HepG2 (cell line): ENCODE results near the gene TRAPPC10. TPM values are rescaled to one million over a fixed set of nuclear protein-coding genes. Genes with fewer than 3 reads are reported as not detected.

Experiments
- ATAC-seq: fragments of 200-7000 bp; cut with Tn5 transposase; 3 replicates; pipeline ENCODE4 v1.9.1; 2020; ENCODE audit warnings: mild to moderate bottlenecking, moderate library complexity
- BruUV-seq: library from RNA; stranded (reverse); fragments of 400-500 nt; replicated peaks from 2 replicates; lab custom pipeline; 2021; lab: Mats Ljungman, UMichigan
- CTCF ChIA-PET: fragments of 300-600 bp; formaldehyde crosslinking; extraction: SDS; loops from one replicate; lab custom pipeline; 2021; ENCODE audit warnings: low total read pairs, inconsistent platforms, low intra/inter-chr PET ratio; lab: Yijun Ruan, JAX
- POLR2A ChIA-PET: fragments of 350-600 bp; sonication (Branson Sonifier 250); formaldehyde crosslinking; loops from one replicate; lab custom pipeline; 2020; ENCODE audit warnings: antibody characterized with exemption, inconsistent platforms; lab: Yijun Ruan, JAX
- DNase-seq: peaks from one replicate; pipeline ENCODE4 v3.0.0-alpha.2; 2015; ENCODE audit warnings: low spot score
- FAIRE-seq: peaks from 3 replicates; lab custom pipeline; 2011; peaks lifted over from hg19 to GRCh38; lab: Jason Lieb, UNC
- H2AFZ ChIP-seq: one replicate; pipeline ENCODE4 v1.6.1; 2011; ENCODE audit warnings: low read length, inconsistent platforms
- H3K27ac ChIP-seq: fragments of 300-600 bp; 3 replicates; pipeline ENCODE4 v1.8.0; 2011; ENCODE audit warnings: mixed run types, mild to moderate bottlenecking, mixed read lengths, low read length, inconsistent platforms; ENCODE audit not compliant: insufficient read depth; ENCODE audit errors: extremely low read length
- H3K27me3 ChIP-seq, 2 experiments: fragments of 200-600 bp in 1 of 2; 2 replicates in 1 of 2; 3 replicates in 1 of 2; pipeline versions ENCODE4 v1.6.0 to v1.8.0; 2011; ENCODE audit warnings: low read length in 2 of 2, mild to moderate bottlenecking in 2 of 2, moderate library complexity in 2 of 2, inconsistent platforms in 1 of 2; ENCODE audit not compliant: insufficient read depth in 2 of 2, control insufficient read depth in 1 of 2
- H3K36me3 ChIP-seq, 2 experiments: fragments of 200-600 bp in 1 of 2; replicated peaks in 1 of 2; 2 replicates in 1 of 2; 3 replicates in 1 of 2; pipeline versions ENCODE4 v1.5.1 to v1.8.0; 2011; ENCODE audit warnings: low read length in 2 of 2, inconsistent platforms in 1 of 2; ENCODE audit not compliant: insufficient read depth in 2 of 2, control insufficient read depth in 1 of 2
- H3K4me1 ChIP-seq: 2 replicates; pipeline ENCODE4 v1.5.1; 2012; ENCODE audit warnings: low read length, inconsistent platforms; ENCODE audit not compliant: insufficient read depth
- H3K4me2 ChIP-seq: 2 replicates; pipeline ENCODE4 v1.6.0; 2011; ENCODE audit warnings: low read depth, low read length, inconsistent platforms
- H3K4me3 ChIP-seq, 3 experiments: fragments of 200-600 bp in 1 of 3; sonication (generic), shearing (Covaris generic) in 1 of 3; replicated peaks in 1 of 3; 2 replicates each; pipeline ENCODE4 v1.5.1; 2011 to 2016; ENCODE audit warnings: low read length in 3 of 3, inconsistent platforms in 2 of 3, low read depth in 2 of 3, mild to moderate bottlenecking in 2 of 3, control low read depth in 1 of 3, mixed read lengths in 1 of 3; ENCODE audit not compliant: insufficient read depth in 1 of 3
- H3K79me2 ChIP-seq: one replicate; pipeline ENCODE4 v1.6.1; 2011; ENCODE audit warnings: low read length, inconsistent platforms; ENCODE audit not compliant: insufficient read depth
- H3K9ac ChIP-seq: 2 replicates; pipeline ENCODE4 v1.6.0; 2011; ENCODE audit warnings: mild to moderate bottlenecking, low read depth, low read length, inconsistent platforms; ENCODE audit not compliant: insufficient read depth
- H3K9me3 ChIP-seq: 2 replicates; pipeline ENCODE4 v1.5.1; 2012; ENCODE audit warnings: mild to moderate bottlenecking, low read length
- H4K20me1 ChIP-seq: 2 replicates; pipeline ENCODE4 v1.6.0; 2011; ENCODE audit warnings: inconsistent platforms, mild to moderate bottlenecking, low read length, moderate library complexity; ENCODE audit not compliant: insufficient read depth
- ARNT ChIP-seq: fragments of 450-650 bp; IDR thresholded peaks from 2 replicates; pipeline ENCODE4 v1.6.1; 2017
- ARNTL ChIP-seq: sonication (generic); formaldehyde crosslinking; IDR thresholded peaks from 2 replicates; pipeline ENCODE4 v1.4.0; 2020; ENCODE audit warnings: mild to moderate bottlenecking, missing genetic modification reagents
- CHD2 ChIP-seq: IDR thresholded peaks from 2 replicates; pipeline ENCODE4 v1.6.1; 2011; ENCODE audit warnings: low read depth, low read length, improper control_type of control experiment
- FOXO1 ChIP-seq: sonication (generic); formaldehyde crosslinking; IDR thresholded peaks from 2 replicates; pipeline ENCODE4 v1.4.0; 2020; ENCODE audit warnings: missing genetic modification reagents
- MAF1 ChIP-seq: sonication (generic); formaldehyde crosslinking; IDR thresholded peaks from 2 replicates; pipeline ENCODE4 v1.5.0; 2020; ENCODE audit warnings: missing genetic modification reagents, borderline replicate concordance
- RFXANK ChIP-seq: IDR thresholded peaks from 2 replicates; pipeline ENCODE4 v1.6.1; 2016
- RFXAP ChIP-seq: sonication (generic); formaldehyde crosslinking; IDR thresholded peaks from 2 replicates; pipeline ENCODE4 v1.4.0; 2020; ENCODE audit warnings: missing genetic modification reagents, borderline replicate concordance
- SMC3 ChIP-seq: IDR thresholded peaks from 2 replicates; pipeline ENCODE4 v1.6.1; 2011; ENCODE audit warnings: low read length, improper control_type of control experiment
- ZFP90 ChIP-seq: sonication (generic); formaldehyde crosslinking; IDR thresholded peaks from 2 replicates; pipeline ENCODE4 v1.8.0; 2022; ENCODE audit warnings: missing genetic modification reagents, mild to moderate bottlenecking, inconsistent platforms, borderline replicate concordance
- ZNF317 ChIP-seq: sonication (generic); formaldehyde crosslinking; IDR thresholded peaks from 2 replicates; pipeline ENCODE4 v1.5.0; 2020; ENCODE audit warnings: mild to moderate bottlenecking, missing genetic modification reagents
- ZNF337 ChIP-seq: sonication (generic); formaldehyde crosslinking; IDR thresholded peaks from 2 replicates; pipeline ENCODE4 v1.5.1; 2020; ENCODE audit warnings: missing genetic modification reagents, low read depth, mild to moderate bottlenecking, borderline replicate concordance
- ZNF512B ChIP-seq: sonication (generic); formaldehyde crosslinking; IDR thresholded peaks from 2 replicates; pipeline ENCODE4 v1.5.1; 2020; ENCODE audit warnings: missing genetic modification reagents, mild to moderate bottlenecking, borderline replicate concordance
- ZNF644 ChIP-seq: IDR thresholded peaks from 2 replicates; pipeline ENCODE4 v1.6.1; 2016; ENCODE audit warnings: low read depth
- ZNF773 ChIP-seq: sonication (generic); formaldehyde crosslinking; IDR thresholded peaks from 2 replicates; pipeline ENCODE4 v1.4.0; 2020; ENCODE audit warnings: missing genetic modification reagents, borderline replicate concordance
- WGBS: methylation state at CpG from one replicate; pipeline ENCODE4 v1.1.6; 2017; ENCODE audit warnings: low lambda C conversion rate; 5-methylcytosine and 5-hydroxymethylcytosine counted together
- in situ Hi-C: cut with HindIII; loops from 2 replicates; pipeline ENCODE4 v1.10.0; 2017; ENCODE audit warnings: low pct_unique_long_range_greater_than_20kb; ENCODE audit not compliant: extremely low pct_ligation_motif_present
- intact Hi-C: fragments of 100-400 bp; cut with micrococcal nuclease; formaldehyde crosslinking; loops from one replicate; pipeline ENCODE4 v1.10.0; 2022; ENCODE audit not compliant: unreplicated experiment
- polyA plus RNA-seq, 8 experiments: library from polyadenylated mRNA; depleted of rRNA in 3 of 8; stranded (reverse) in 7 of 8; unstranded in 1 of 8; fragments of >200 nt; fragmentation: Illumina TruSeq in 4 of 8; extraction: Trizol in 4 of 8; gene quantifications; 2 replicates each; pipeline versions ENCODE4 v1.2.1 to v1.2.3, GENCODE V29; 2011 to 2016; ENCODE audit warnings: low read depth in 4 of 8, missing spikeins in 1 of 8, mixed read lengths in 1 of 8; ENCODE audit not compliant: insufficient read depth in 1 of 8
- total RNA-seq, 5 experiments: library from RNA; depleted of rRNA; stranded (reverse); fragments of >200 nt; fragmentation: Illumina TruSeq; extraction: Trizol; gene quantifications; 2 replicates each; pipeline ENCODE4 v1.2.3, GENCODE V29; 2016; ENCODE audit warnings: low read depth in 1 of 5
- TF ChIP-seq, protein P1 (sequence below): conservative IDR thresholded peaks from 2 replicates; pipeline ENCODE4 v1.6.1; 2018; ENCODE audit warnings: missing genetic modification reagents
- TF ChIP-seq, protein P2 (sequence below): sonication (generic); formaldehyde crosslinking; IDR thresholded peaks from 2 replicates; pipeline ENCODE4 v1.4.0; 2020; ENCODE audit warnings: mild to moderate bottlenecking, missing genetic modification reagents, borderline replicate concordance

Gene TRAPPC10
- total and polyA plus RNA-seq, 2 of the 13 experiments (the other 11 are each of a cell fraction or from before 2014, with no cell fraction given): 10.6 to 16.5 TPM

DNA sequence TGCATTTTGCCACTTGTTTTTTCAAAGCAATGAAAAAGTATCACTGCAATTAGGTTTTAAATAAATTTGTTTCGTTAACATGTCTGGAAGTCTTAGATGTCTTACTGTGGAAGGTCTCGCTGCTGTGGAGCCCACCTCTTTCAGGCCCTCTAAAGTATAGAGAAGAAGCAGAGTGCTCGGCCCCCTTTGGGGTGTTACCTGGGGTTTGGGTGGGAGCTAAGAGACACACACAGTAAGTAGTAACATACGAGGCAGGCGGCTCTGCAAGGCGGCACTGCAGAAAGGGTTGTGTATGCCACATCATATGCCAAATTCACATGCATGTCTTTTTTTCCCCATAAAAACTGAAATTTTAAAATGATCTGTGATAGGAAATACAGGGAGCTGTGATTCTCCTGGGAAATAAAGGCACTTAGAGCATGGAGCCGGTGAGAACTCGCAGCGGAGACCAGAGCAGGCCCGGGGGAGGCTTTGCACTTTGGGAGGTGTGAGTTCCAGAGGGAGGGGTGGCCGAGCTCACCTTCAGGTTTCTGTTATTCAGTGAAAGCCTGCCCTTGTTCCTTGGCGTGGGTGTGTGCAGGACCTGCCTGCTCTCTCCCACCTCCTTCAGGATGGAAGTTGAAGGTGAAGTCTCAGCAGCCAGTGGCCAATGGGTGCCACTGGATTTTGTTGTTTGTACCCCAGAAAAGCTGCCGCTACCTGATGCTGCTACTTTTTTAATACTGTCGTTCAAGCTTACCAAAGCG lies 59.4 kb downstream of the TRAPPC10 start:
- 95% methylated on average over 15 of the region's 15 CpGs for WGBS
- H3K4me2 ChIP-seq: no peak overlapping the region
- no TSS peak for BruUV-seq
- no peak for DNase-seq
- intact Hi-C loops: no loop called here
- no peak overlapping the region for H3K27ac ChIP-seq
- no peak for TF ChIP-seq ZNF512B (CRISPR knock-in tag)
- TF ChIP-seq CHD2: no peak
- no peak for TF ChIP-seq RFXANK (CRISPR knock-in tag)
- no peak for TF ChIP-seq ARNTL
- TF ChIP-seq SMC3: no peak
- TF ChIP-seq, protein P1, sequence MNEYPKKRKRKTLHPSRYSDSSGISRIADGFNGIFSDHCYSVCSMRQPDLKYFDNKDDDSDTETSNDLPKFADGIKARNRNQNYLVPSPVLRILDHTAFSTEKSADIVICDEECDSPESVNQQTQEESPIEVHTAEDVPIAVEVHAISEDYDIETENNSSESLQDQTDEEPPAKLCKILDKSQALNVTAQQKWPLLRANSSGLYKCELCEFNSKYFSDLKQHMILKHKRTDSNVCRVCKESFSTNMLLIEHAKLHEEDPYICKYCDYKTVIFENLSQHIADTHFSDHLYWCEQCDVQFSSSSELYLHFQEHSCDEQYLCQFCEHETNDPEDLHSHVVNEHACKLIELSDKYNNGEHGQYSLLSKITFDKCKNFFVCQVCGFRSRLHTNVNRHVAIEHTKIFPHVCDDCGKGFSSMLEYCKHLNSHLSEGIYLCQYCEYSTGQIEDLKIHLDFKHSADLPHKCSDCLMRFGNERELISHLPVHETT (CRISPR knock-in tag): no peak
- TF ChIP-seq ZFP90 (CRISPR knock-in tag): no peak
- no peak for TF ChIP-seq RFXAP (CRISPR knock-in tag)
- TF ChIP-seq MAF1: no peak
- TF ChIP-seq FOXO1 (CRISPR knock-in tag): no peak
- TF ChIP-seq ZNF337 (CRISPR knock-in tag): no peak
- TF ChIP-seq ZNF644 (CRISPR knock-in tag): no peak
- TF ChIP-seq ZNF317 (CRISPR knock-in tag): no peak
- TF ChIP-seq, protein P2, sequence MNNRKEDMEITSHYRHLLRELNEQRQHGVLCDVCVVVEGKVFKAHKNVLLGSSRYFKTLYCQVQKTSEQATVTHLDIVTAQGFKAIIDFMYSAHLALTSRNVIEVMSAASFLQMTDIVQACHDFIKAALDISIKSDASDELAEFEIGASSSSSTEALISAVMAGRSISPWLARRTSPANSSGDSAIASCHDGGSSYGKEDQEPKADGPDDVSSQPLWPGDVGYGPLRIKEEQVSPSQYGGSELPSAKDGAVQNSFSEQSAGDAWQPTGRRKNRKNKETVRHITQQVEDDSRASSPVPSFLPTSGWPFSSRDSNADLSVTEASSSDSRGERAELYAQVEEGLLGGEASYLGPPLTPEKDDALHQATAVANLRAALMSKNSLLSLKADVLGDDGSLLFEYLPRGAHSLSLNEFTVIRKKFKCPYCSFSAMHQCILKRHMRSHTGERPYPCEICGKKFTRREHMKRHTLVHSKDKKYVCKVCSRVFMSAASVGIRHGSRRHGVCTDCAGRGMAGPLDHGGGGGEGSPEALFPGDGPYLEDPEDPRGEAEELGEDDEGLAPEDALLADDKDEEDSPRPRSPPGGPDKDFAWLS (CRISPR knock-in tag): no peak
- no peak for TF ChIP-seq ZNF773 (CRISPR knock-in tag)
- TF ChIP-seq ARNT: no peak
- TF ChIP-seq, all 625 proteins: peak for 0
- ChIA-PET CTCF (no interaction called here), POLR2A (no interaction called here)
- Histone ChIP-seq H2AFZ (no peak overlapping the region), H4K20me1 (peaks cover 7% of the 10 kb centered on the region; the same call in 1 of the 2 replicates), H3K4me3 (no peak overlapping the region), H3K9ac (no peak overlapping the region), H3K27me3 (no peaks in the 10 kb centered on the region), H3K9me3 (no peaks in the 10 kb centered on the region), H3K4me1 (peaks cover 11% of the 10 kb centered on the region), H3K36me3 (peaks cover 9 to 31% of the 10 kb centered on the region in 2 experiments; a peak in 4 of 5 replicates), H3K79me2 (no peaks in the 10 kb centered on the region)
- ATAC-seq: no peak
- FAIRE-seq: no peak
- in situ Hi-C loops: no loop called here
